ENCODE data around the gene NIPSNAP3A. TPM values are rescaled to one million over a fixed set of nuclear protein-coding genes. Genes with fewer than 3 reads are reported as not detected.

Gene NIPSNAP3A
- total RNA-seq, 6 donors from 2014 or later = 7.8 to 31.5 (median 25.5) TPM

DNA sequence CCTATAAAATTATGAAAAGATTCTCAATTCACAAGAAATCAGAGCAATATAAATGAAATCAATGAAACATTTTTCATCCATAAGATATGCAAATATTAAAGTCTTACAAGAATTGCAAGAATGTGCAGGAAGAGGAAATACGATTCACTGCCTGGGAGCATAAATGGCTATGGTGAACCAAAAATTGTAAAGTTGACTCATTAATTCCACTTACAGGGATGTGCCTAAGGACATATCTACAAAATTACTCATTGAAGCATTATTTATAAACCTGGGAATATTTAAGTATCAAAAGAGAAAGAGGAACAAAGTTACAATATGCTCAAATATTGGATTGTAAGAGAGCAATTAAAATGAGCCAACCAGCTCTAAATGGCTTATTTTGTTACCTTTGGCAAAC is 6.9 kb upstream of the NIPSNAP3A start:
- no peaks in the 10 kb centered on the region for H3K36me3 ChIP-seq
- DNase-seq (no peak), ATAC-seq (ENCODE audit: low FRiP score in 2 of 2) (no peak)
- no peaks in the 10 kb centered on the region for H3K4me1 ChIP-seq
- TF ChIP-seq POLR2A (IDR thresholded peaks at IDR 0.05) (no peak), POLR2AphosphoS5 (IDR thresholded peaks at IDR 0.05) (no peak), EP300 (IDR thresholded peaks at IDR 0.05) (no peak)
- TF ChIP-seq, protein P1, sequence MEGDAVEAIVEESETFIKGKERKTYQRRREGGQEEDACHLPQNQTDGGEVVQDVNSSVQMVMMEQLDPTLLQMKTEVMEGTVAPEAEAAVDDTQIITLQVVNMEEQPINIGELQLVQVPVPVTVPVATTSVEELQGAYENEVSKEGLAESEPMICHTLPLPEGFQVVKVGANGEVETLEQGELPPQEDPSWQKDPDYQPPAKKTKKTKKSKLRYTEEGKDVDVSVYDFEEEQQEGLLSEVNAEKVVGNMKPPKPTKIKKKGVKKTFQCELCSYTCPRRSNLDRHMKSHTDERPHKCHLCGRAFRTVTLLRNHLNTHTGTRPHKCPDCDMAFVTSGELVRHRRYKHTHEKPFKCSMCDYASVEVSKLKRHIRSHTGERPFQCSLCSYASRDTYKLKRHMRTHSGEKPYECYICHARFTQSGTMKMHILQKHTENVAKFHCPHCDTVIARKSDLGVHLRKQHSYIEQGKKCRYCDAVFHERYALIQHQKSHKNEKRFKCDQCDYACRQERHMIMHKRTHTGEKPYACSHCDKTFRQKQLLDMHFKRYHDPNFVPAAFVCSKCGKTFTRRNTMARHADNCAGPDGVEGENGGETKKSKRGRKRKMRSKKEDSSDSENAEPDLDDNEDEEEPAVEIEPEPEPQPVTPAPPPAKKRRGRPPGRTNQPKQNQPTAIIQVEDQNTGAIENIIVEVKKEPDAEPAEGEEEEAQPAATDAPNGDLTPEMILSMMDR (IDR thresholded peaks at IDR 0.05) = no peak
- H3K9me3 ChIP-seq = no peaks in the 10 kb centered on the region
- H3K4me3 ChIP-seq = no peak overlapping the region
- 33 to 38% methylated on average over 1 of the region's 1 CpG for WGBS, 2 donors
- no peaks in the 10 kb centered on the region for H3K27me3 ChIP-seq
- H3K27ac ChIP-seq = no peak overlapping the region

DNA sequence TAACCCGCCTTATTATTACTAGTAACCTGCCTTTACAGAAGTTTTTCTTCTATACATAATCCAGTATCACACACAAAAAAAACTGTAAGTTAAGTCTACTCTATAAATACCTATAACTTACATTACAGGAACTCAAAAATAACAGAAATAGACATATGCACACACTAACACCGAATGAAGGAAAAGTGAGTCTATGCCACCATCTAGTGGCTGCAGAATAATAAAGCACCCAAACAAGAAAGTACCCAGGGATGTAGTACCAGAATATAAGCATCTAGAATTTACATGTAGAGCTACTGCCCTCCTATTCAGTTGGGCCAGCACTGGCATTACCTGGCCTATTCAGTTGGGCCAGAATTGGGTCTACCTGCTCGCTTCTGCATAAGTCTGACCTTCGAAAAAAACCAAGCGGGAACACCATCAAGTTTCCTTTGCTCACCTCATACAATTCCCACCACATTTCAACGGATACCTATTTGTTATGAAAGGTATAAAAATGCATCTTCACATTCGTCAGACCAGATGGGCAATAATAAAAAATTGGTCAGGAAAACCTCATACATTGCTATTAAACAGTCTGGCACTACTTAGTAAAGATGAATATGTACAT is 4.0 kb upstream of the NIPSNAP3A start:
- no peak for TF ChIP-seq EP300 (IDR thresholded peaks at IDR 0.05)
- TF ChIP-seq, protein P1 (IDR thresholded peaks at IDR 0.05) = peak; percentile 49 to 78 (median 71)
- Histone ChIP-seq H3K36me3 (no peaks in the 10 kb centered on the region), H3K9me3 (no peaks in the 10 kb centered on the region), H3K27me3 (no peaks in the 10 kb centered on the region), H3K4me3 (no peak overlapping the region), H3K27ac (no peak overlapping the region), H3K4me1 (peaks cover 4 to 9% (median 7%) of the 10 kb centered on the region in 4 donors)
- 31 to 33% methylated on average over 7 of the region's 7 CpGs for WGBS, 2 donors
- no peak for DNase-seq
- ATAC-seq (ENCODE audit: low FRiP score in 2 of 2) = peak; percentile 25 to 45

DNA sequence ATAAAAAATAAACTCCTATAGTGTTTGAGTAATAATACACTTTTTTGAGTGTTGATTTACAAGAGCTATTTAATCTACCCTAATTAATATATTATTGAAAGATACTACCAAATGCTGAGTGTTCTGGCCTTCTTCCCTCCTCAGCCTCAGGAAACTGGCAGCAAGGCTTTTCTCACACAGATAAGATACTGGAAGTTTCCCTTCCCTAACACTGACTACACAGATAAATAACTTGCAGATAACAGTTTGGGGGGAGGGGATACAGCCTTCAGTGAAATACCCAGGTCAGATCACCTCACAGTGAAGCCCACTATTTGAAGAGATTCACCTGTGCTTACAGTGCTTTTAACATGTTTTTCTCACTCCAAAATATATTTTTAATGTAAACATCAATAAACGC is 1.6 kb upstream of the NIPSNAP3A start:
- TF ChIP-seq POLR2A (IDR thresholded peaks at IDR 0.05) = no peak
- TF ChIP-seq POLR2AphosphoS5 (IDR thresholded peaks at IDR 0.05) = no peak
- TF ChIP-seq, protein P1 (IDR thresholded peaks at IDR 0.05) = no peak
- no peak for TF ChIP-seq EP300 (IDR thresholded peaks at IDR 0.05)
- no peak for ATAC-seq (ENCODE audit: low FRiP score in 2 of 2)
- no peaks in the 10 kb centered on the region for H3K27me3 ChIP-seq
- H3K27ac ChIP-seq = no peak overlapping the region
- H3K4me1 ChIP-seq = peaks cover 9 to 23% (median 18%) of the 10 kb centered on the region in 4 donors
- H3K36me3 ChIP-seq = no peaks in the 10 kb centered on the region
- no peak for DNase-seq
- 61 to 76% methylated on average over 1 of the region's 1 CpG for WGBS, 2 donors
- H3K4me3 ChIP-seq = no peak overlapping the region
- no peaks in the 10 kb centered on the region for H3K9me3 ChIP-seq

DNA sequence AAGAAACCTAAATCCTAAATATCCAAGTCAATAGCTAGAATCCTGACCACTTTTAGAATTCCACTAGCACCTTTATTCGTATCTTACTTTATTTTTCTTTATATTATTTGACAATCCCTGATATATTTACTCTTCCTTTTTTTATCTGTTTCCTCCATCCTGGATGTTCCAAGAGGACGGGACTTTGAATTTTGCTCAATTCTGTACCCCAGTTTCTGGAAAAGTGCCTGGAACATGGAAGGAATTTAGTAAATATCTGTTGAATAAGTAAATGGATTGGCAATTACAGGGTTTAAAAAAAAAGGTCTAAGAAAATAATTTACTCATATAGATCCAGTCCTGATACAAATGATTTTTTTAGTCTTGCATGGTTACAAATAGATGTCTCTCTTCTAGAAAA is 1.2 kb upstream of the NIPSNAP3A start:
- no peak for ATAC-seq (ENCODE audit: low FRiP score in 2 of 2)

More for the DNA sequence above, 1.2 kb upstream of the NIPSNAP3A start:
- no peaks in the 10 kb centered on the region for H3K27me3 ChIP-seq
- no peak overlapping the region for H3K4me3 ChIP-seq
- no peaks in the 10 kb centered on the region for H3K9me3 ChIP-seq
- H3K27ac ChIP-seq = no peak overlapping the region
- TF ChIP-seq EP300 (IDR thresholded peaks at IDR 0.05) (no peak), POLR2A (IDR thresholded peaks at IDR 0.05) (no peak), POLR2AphosphoS5 (IDR thresholded peaks at IDR 0.05) (no peak)
- TF ChIP-seq, protein P1 (IDR thresholded peaks at IDR 0.05) = no peak
- peaks cover 9 to 23% (median 18%) of the 10 kb centered on the region in 4 donors for H3K4me1 ChIP-seq
- 47 to 60% methylated on average over 2 of the region's 2 CpGs for WGBS, 2 donors
- no peak for DNase-seq
- peaks cover 0 to 2% (median under 1%) of the 10 kb centered on the region in 4 donors for H3K36me3 ChIP-seq
